SU-DHL-6 (cell line): Measurements from ENCODE around the gene LRP2BP.

ENCODE experiments used
- H2AFZ ChIP-seq: fragments of 200-600 bp; sonication (generic); 2 replicates; pipeline ENCODE4 v1.6.1; 2014; ENCODE audit warnings: low read depth, mild to moderate bottlenecking, moderate library complexity, mixed read lengths, antibody characterized with exemption, low read length; ENCODE audit not compliant: severe bottlenecking
- H3F3A ChIP-seq: fragments of 200-600 bp; shearing (Covaris generic); 2 replicates; pipeline ENCODE4 v1.6.0; 2016; ENCODE audit warnings: antibody characterized with exemption, mild to moderate bottlenecking; ENCODE audit not compliant: insufficient read depth
- H3K27ac ChIP-seq: fragments of 200-600 bp; sonication (generic); 2 replicates; pipeline ENCODE4 v1.5.1; 2016; ENCODE audit warnings: low read depth, mild to moderate bottlenecking, low read length, moderate library complexity, mixed read lengths
- H3K27me3 ChIP-seq: fragments of 200-600 bp; sonication (generic), shearing (Covaris generic); 2 replicates; pipeline ENCODE4 v1.6.0; 2014; ENCODE audit warnings: mild to moderate bottlenecking, low read length
- H3K36me3 ChIP-seq: fragments of 200-600 bp; sonication (generic); 2 replicates; pipeline ENCODE4 v1.6.1; 2014; ENCODE audit warnings: mild to moderate bottlenecking, low read length, mixed read lengths
- H3K4me2 ChIP-seq: fragments of 300-600, 200-600 bp; shearing (Covaris generic), sonication (generic); 2 replicates; pipeline ENCODE4 v1.6.0; 2014; ENCODE audit warnings: low read length, low read depth, mild to moderate bottlenecking; ENCODE audit not compliant: poor library complexity, severe bottlenecking
- H3K4me3 ChIP-seq: fragments of 200-600 bp; sonication (generic); 2 replicates; pipeline ENCODE4 v1.5.1; 2014; ENCODE audit warnings: antibody characterized with exemption, low read length, mild to moderate bottlenecking, mixed read lengths; ENCODE audit not compliant: insufficient read depth, poor library complexity, severe bottlenecking
- H3K79me2 ChIP-seq: fragments of 200-600 bp; sonication (generic); 2 replicates; pipeline ENCODE4 v1.6.1; 2014; ENCODE audit warnings: mild to moderate bottlenecking, low read length, moderate library complexity; ENCODE audit not compliant: insufficient read depth
- H3K9ac ChIP-seq: fragments of 200-600 bp; sonication (generic); 2 replicates; pipeline ENCODE4 v1.7.0; 2014; ENCODE audit warnings: mild to moderate bottlenecking, low read length
- H3K9me2 ChIP-seq: fragments of 200-600 bp; sonication (generic); replicated peaks from 2 replicates; pipeline ENCODE4 v1.6.1; 2014; ENCODE audit warnings: low read length; ENCODE audit not compliant: insufficient read depth
- H3K9me3 ChIP-seq: fragments of 200-600 bp; sonication (generic); 2 replicates; pipeline ENCODE4 v1.6.1; 2014; ENCODE audit warnings: low read length, mixed read lengths; ENCODE audit not compliant: insufficient read depth
- H4K20me1 ChIP-seq: fragments of 200-600 bp; sonication (generic); 2 replicates; pipeline ENCODE4 v1.6.1; 2014; ENCODE audit warnings: low read depth, mild to moderate bottlenecking, antibody characterized with exemption, low read length, moderate library complexity, mixed read lengths
- EZH2phosphoT487 ChIP-seq: fragments of 200-600 bp; sonication (generic), shearing (Covaris generic); conservative IDR thresholded peaks from 2 replicates; pipeline ENCODE4 v1.6.1; 2018; ENCODE audit warnings: mild to moderate bottlenecking, antibody characterized with exemption, low read length, moderate library complexity, mixed read lengths
- TF ChIP-seq, protein P1 (sequence below): fragments of 200-600 bp; sonication (generic); IDR thresholded peaks from one replicate; pipeline ENCODE4 v1.5.1; 2017; ENCODE audit warnings: antibody characterized with exemption, mild to moderate bottlenecking, low read length, moderate library complexity; ENCODE audit not compliant: insufficient read depth, poor library complexity, severe bottlenecking

Gene LRP2BP

GRCh38 chr4:185379326-185380295 is 16.1 kb downstream of the LRP2BP start:
- Histone ChIP-seq H3K27ac (no peak overlapping the region), H3K9me2 (no peaks in the 10 kb centered on the region), H3K79me2 (no peaks in the 10 kb centered on the region), H2AFZ (no peak overlapping the region), H3K9ac (no peak overlapping the region), H3K27me3 (no peaks in the 10 kb centered on the region), H3K4me2 (no peak overlapping the region), H3F3A (no peaks in the 10 kb centered on the region), H3K9me3 (no peaks in the 10 kb centered on the region), H3K4me3 (no peak overlapping the region), H4K20me1 (no peaks in the 10 kb centered on the region), H3K36me3 (peaks cover 5% of the 10 kb centered on the region; the same call in 1 of the 2 replicates)
- no peak for TF ChIP-seq EZH2phosphoT487
- TF ChIP-seq, protein P1, sequence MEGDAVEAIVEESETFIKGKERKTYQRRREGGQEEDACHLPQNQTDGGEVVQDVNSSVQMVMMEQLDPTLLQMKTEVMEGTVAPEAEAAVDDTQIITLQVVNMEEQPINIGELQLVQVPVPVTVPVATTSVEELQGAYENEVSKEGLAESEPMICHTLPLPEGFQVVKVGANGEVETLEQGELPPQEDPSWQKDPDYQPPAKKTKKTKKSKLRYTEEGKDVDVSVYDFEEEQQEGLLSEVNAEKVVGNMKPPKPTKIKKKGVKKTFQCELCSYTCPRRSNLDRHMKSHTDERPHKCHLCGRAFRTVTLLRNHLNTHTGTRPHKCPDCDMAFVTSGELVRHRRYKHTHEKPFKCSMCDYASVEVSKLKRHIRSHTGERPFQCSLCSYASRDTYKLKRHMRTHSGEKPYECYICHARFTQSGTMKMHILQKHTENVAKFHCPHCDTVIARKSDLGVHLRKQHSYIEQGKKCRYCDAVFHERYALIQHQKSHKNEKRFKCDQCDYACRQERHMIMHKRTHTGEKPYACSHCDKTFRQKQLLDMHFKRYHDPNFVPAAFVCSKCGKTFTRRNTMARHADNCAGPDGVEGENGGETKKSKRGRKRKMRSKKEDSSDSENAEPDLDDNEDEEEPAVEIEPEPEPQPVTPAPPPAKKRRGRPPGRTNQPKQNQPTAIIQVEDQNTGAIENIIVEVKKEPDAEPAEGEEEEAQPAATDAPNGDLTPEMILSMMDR: no peak

DNA sequence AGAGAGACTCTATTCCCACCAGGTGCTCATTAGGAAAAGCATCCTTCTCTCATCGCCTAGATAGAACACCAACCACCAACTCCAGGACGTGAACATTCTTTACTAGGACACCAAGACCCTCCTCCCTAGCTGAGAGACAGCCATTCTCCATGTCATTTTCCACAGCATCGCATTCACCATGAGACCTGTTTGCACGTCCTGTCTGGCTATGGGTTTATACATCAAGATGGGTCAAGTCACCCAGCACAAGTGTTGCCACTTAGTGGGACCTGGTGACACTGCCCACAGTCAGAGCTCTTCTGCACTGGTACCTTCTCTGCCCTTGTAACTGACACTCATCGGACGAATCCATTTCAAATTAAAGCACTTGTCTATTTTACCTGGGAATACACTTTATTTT is 17.5 kb downstream of the LRP2BP start:
- Histone ChIP-seq H3K27ac (no peak overlapping the region), H3K27me3 (no peaks in the 10 kb centered on the region), H3K4me2 (no peak overlapping the region), H3K9me3 (no peaks in the 10 kb centered on the region), H4K20me1 (no peaks in the 10 kb centered on the region), H3K79me2 (no peaks in the 10 kb centered on the region), H3K4me3 (no peak overlapping the region), H3K9me2 (no peaks in the 10 kb centered on the region), H3K9ac (no peak overlapping the region), H2AFZ (no peak overlapping the region), H3K36me3 (peaks cover 5% of the 10 kb centered on the region; the same call in 1 of the 2 replicates), H3F3A (no peaks in the 10 kb centered on the region)
- TF ChIP-seq, protein P1: no peak
- TF ChIP-seq EZH2phosphoT487: no peak

- no peak for TF ChIP-seq EZH2phosphoT487
- TF ChIP-seq, protein P1: no peak
- H3K9me2 ChIP-seq: no peaks in the 10 kb centered on the region
- no peaks in the 10 kb centered on the region for H3K36me3 ChIP-seq
- H3K9me3 ChIP-seq: no peaks in the 10 kb centered on the region
- H3K4me2 ChIP-seq: no peak overlapping the region
- H3K27me3 ChIP-seq: no peaks in the 10 kb centered on the region
- no peaks in the 10 kb centered on the region for H3F3A ChIP-seq
- H3K4me3 ChIP-seq: no peak overlapping the region
- H3K27ac ChIP-seq: no peak overlapping the region
- no peaks in the 10 kb centered on the region for H4K20me1 ChIP-seq
- no peak overlapping the region for H2AFZ ChIP-seq
- H3K79me2 ChIP-seq: no peaks in the 10 kb centered on the region
- H3K9ac ChIP-seq: no peak overlapping the region
These were observed 21.2 kb downstream of the LRP2BP start for GRCh38 chr4:185374573-185374972.
